ENCODE data around the gene TOR3A. TPM values are rescaled to one million over a fixed set of nuclear protein-coding genes. Genes with fewer than 3 reads are reported as not detected.

The TOR3A gene
- total and polyA plus RNA-seq, 2 of the 8 experiments (the other 6 are each of a cell fraction or from before 2014, with no cell fraction given) = 15.3 to 21.4 TPM

DNA sequence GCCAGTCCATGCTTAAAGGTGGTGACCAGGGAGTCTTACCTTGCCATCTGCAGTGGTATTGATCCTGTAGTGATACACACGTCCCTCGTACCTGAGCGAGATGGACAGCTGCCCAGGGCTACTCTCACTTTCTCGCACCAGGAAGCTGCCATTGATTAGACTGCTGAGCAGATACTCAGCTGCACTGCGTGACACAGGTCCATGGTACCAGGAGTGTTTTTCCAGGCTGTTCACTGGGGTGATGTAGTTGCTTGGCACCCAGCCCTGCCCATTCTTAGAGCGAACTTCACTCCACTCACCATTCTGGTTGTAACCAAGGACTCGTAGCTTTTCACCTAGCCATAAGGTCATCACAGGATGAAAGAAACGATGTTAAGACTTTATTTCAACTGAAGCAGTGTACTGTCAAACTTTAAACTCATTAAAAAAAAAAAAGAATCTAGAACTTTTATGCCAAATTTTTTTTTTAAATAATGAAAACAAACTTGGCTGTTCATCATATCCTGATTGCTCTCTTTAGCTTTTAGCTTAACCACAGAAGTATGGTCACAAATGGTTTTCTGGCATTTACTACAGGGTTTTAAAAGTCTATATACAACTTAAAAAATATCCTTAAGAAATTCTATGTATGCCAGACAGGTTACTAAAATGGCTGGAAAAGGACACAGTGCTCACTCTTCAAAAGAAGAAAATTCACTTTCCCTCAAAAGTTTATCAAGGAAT is 44.6 kb downstream of the TOR3A start:
- no peak overlapping the region; the same call in 1 of the 2 replicates for H3K27ac ChIP-seq (ENCODE audit: low read depth, low read length)
- FAIRE-seq = no peak
- CTCF ChIA-PET (ENCODE audit: partially characterized antibody) = interaction anchor here (0.7 to 1.9 kb wide), 9 partner anchors 11 to 243 kb away, joined by 3 to 6 read pairs (median 3); no protein-coding TSS in a partner anchor
- TF ChIP-seq NRF1 (IDR thresholded peaks at IDR 0.05; ENCODE audit: low read depth, low read length) = no peak
- TF ChIP-seq PHF8 (conservative IDR thresholded peaks at IDR 0.05; ENCODE audit: low read depth, low read length) = no peak
- no peak for TF ChIP-seq EZH2 (IDR thresholded peaks at IDR 0.05; ENCODE audit: low read depth, low read length, severe bottlenecking)
- no peak for TF ChIP-seq BCL11A (IDR thresholded peaks at IDR 0.05; ENCODE audit: low read depth in 2 of 2, low read length in 2 of 2)
- TF ChIP-seq, protein P1, sequence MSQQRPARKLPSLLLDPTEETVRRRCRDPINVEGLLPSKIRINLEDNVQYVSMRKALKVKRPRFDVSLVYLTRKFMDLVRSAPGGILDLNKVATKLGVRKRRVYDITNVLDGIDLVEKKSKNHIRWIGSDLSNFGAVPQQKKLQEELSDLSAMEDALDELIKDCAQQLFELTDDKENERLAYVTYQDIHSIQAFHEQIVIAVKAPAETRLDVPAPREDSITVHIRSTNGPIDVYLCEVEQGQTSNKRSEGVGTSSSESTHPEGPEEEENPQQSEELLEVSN (IDR thresholded peaks at IDR 0.05) = no peak
- TF ChIP-seq POLR2A (IDR thresholded peaks at IDR 0.05; ENCODE audit: control extremely low read depth in 1 of 2, low read depth in 2 of 2, low read length in 2 of 2) = no peak
- no peak for TF ChIP-seq EGR1 (IDR thresholded peaks at IDR 0.05; ENCODE audit: borderline replicate concordance, low read depth, low read length)
- TF ChIP-seq RXRA (IDR thresholded peaks at IDR 0.05; ENCODE audit: insufficient read depth, low read depth, low read length) = no peak
- no peak for TF ChIP-seq CHD1 (IDR thresholded peaks at IDR 0.05; ENCODE audit: low read depth, low read length)
- TF ChIP-seq YY1 (IDR thresholded peaks at IDR 0.05; ENCODE audit: low read depth, low read length) = no peak
- TF ChIP-seq KDM1A (IDR thresholded peaks at IDR 0.05; ENCODE audit: borderline replicate concordance, low read length) = no peak
- TF ChIP-seq JUN (IDR thresholded peaks at IDR 0.05; ENCODE audit: low read depth, low read length) = no peak

More for the DNA sequence above, 44.6 kb downstream of the TOR3A start:
- Histone ChIP-seq H2AFZ (ENCODE audit: low read length) (no peak overlapping the region), H3K4me1 (replicated peaks in 1 of 4; ENCODE audit: control insufficient read depth in 3 of 4, insufficient read depth in 4 of 4, low read length in 3 of 4) (no peaks in the 10 kb centered on the region), H3K4me2 (ENCODE audit: insufficient read depth in 1 of 2, low read depth in 2 of 2, low read length in 2 of 2) (no peak overlapping the region), H2BK120ac (replicated peaks; ENCODE audit: low read depth, low read length) (no peak overlapping the region), H3K4ac (replicated peaks; ENCODE audit: insufficient read length, low read depth, low read length) (no peak overlapping the region), H3K9me3 (ENCODE audit: insufficient read depth in 2 of 2, low read depth in 1 of 2, low read length in 1 of 2) (no peaks in the 10 kb centered on the region), H3K27me3 (replicated peaks in 1 of 4; ENCODE audit: control insufficient read depth in 3 of 4, extremely low read depth in 1 of 4, insufficient read depth in 3 of 4, low read length in 3 of 4) (no peaks in the 10 kb centered on the region), H2AK5ac (ENCODE audit: low read depth, low read length) (no peak overlapping the region), H4K20me1 (replicated peaks in 1 of 2; ENCODE audit: control insufficient read depth in 1 of 2, insufficient read depth in 2 of 2, low read length in 2 of 2) (no peaks in the 10 kb centered on the region), H3K14ac (ENCODE audit: insufficient read length) (no peak overlapping the region), H3K4me3 (ENCODE audit: extremely low read depth in 1 of 4, insufficient read depth in 2 of 4, low read depth in 3 of 4, low read length in 4 of 4) (no peak overlapping the region), H3K36me3 (ENCODE audit: control insufficient read depth in 2 of 4, insufficient read depth in 4 of 4, low read length in 3 of 4) (peaks cover 0 to 8% (median 2%) of the 10 kb centered on the region in 4 experiments; a peak in 4 of 8 replicates), H4K5ac (ENCODE audit: insufficient read length, low read depth, low read length) (no peak overlapping the region), H3K79me1 (ENCODE audit: low read depth, low read length) (peaks cover 3% of the 10 kb centered on the region; the same call in 1 of the 2 replicates), H3K23me2 (ENCODE audit: low read depth, low read length) (no peaks in the 10 kb centered on the region), H4K8ac (ENCODE audit: extremely low read depth, insufficient read depth, low read length) (no peak overlapping the region), H3K9ac (replicated peaks in 1 of 4; ENCODE audit: extremely low read depth in 1 of 4, low read depth in 3 of 4, low read length in 3 of 4) (no peak overlapping the region), H4K91ac (replicated peaks; ENCODE audit: insufficient read length, low read length) (no peak overlapping the region), H3K18ac (ENCODE audit: extremely low read depth, low read length) (no peak overlapping the region), H2BK5ac (ENCODE audit: low read depth, low read length) (no peak overlapping the region), H3K56ac (replicated peaks; ENCODE audit: insufficient read length, low read depth, low read length) (no peak overlapping the region), H3K23ac (ENCODE audit: insufficient read length) (no peak overlapping the region), H3K79me2 (ENCODE audit: control insufficient read depth in 1 of 2, insufficient read depth in 2 of 2, low read length in 2 of 2) (0 out of 4 replicates have a peak, but pooled peaks cover 0 to under 1% of the 10 kb centered on the region in 2 experiments), H2BK12ac (ENCODE audit: low read depth, low read length) (no peak overlapping the region), H2BK20ac (ENCODE audit: low read length) (no peak overlapping the region), H2BK15ac (ENCODE audit: low read length) (no peak overlapping the region)
- 93% methylated on average over 8 of the region's 8 CpGs; no CpG with 5 or more reads in 1 of the 2 experiments for WGBS, 2 experiments (ENCODE audit: extremely low coverage in 1 of 2, insufficient coverage in 1 of 2, insufficient read length in 1 of 2, insufficient replicate concordance in 2 of 2, low coverage in 1 of 2, low lambda C conversion rate in 2 of 2, missing lambda C conversion rate in 1 of 2)
- POLR2A ChIA-PET (ENCODE audit: partially characterized antibody) = no interaction called here
- DNase-seq (ENCODE audit: low read depth in 1 of 2, low spot score in 2 of 2) = no peak

Data from H1 (cell line).